ENCODE measurements around the gene NUDT21. TPM values are rescaled to one million over a fixed set of nuclear protein-coding genes. Genes with fewer than 3 reads are reported as not detected.

The NUDT21 gene
- total RNA-seq, 1 experiment from 2014 or later: 83.4 TPM

GRCh38 chr16:56424404-56424764 is 26.7 kb downstream of the NUDT21 start:
- intact Hi-C loops (cut with micrococcal nuclease): loop anchor here (10.0 kb wide), 1 partner anchor 90 kb away; no protein-coding TSS in a partner anchor
- ChIA-PET CTCF (interaction anchor here (0.6 to 0.9 kb wide), 2 partner anchors 41 to 1544 kb away, joined by 3 to 4 read pairs; no protein-coding TSS in a partner anchor), POLR2A (interaction anchor here (0.7 to 2.1 kb wide), 5 partner anchors 12 to 54 kb away, joined by 3 to 25 read pairs (median 3); partner anchors contain the start of genes NUDT21 and OGFOD1)
- BruUV-seq (replicated peaks): no TSS peak
- Mint-ChIP-seq H3K27me3 (ENCODE audit: insufficient read depth, unreplicated experiment) (no peaks in the 10 kb centered on the region), H3K4me3 (ENCODE audit: unreplicated experiment) (peak overlapping the region; percentile 91), H3K27ac (ENCODE audit: low read depth, unreplicated experiment) (peak overlapping the region; percentile 87), H3K4me1 (ENCODE audit: insufficient read depth, unreplicated experiment) (peaks cover 40% of the 10 kb centered on the region), H3K9me3 (ENCODE audit: unreplicated experiment) (no peaks in the 10 kb centered on the region), H3K36me3 (ENCODE audit: insufficient read depth, unreplicated experiment) (peaks cover 5% of the 10 kb centered on the region)
- peak; percentile 18 for DNase-seq (ENCODE audit: unreplicated experiment)
- no peak for TF ChIP-seq CTCF (IDR thresholded peaks at IDR 0.05; ENCODE audit: unreplicated experiment)

GRCh38 chr16:56423584-56424403 is 27.3 kb downstream of the NUDT21 start:
- DNase-seq (ENCODE audit: unreplicated experiment): no peak
- POLR2A ChIA-PET: interaction anchor here (0.7 to 2.1 kb wide), 5 partner anchors 11 to 54 kb away, joined by 3 to 25 read pairs (median 3); partner anchors contain the start of genes NUDT21 and OGFOD1
- BruUV-seq (replicated peaks): TSS peak; percentile 35
- peaks cover 5% of the 10 kb centered on the region for H3K36me3 Mint-ChIP-seq (ENCODE audit: insufficient read depth, unreplicated experiment)
- peaks cover 40% of the 10 kb centered on the region for H3K4me1 Mint-ChIP-seq (ENCODE audit: insufficient read depth, unreplicated experiment)
- intact Hi-C loops (cut with micrococcal nuclease): loop anchor here (10.0 kb wide), 1 partner anchor 89 kb away; no protein-coding TSS in a partner anchor
- no peak for TF ChIP-seq CTCF (IDR thresholded peaks at IDR 0.05; ENCODE audit: unreplicated experiment)
- no peaks in the 10 kb centered on the region for H3K27me3 Mint-ChIP-seq (ENCODE audit: insufficient read depth, unreplicated experiment)
- CTCF ChIA-PET: interaction anchor here (0.9 kb wide), 1 partner anchor 40 kb away, joined by 3 read pairs; no protein-coding TSS in a partner anchor
- H3K27ac Mint-ChIP-seq (ENCODE audit: low read depth, unreplicated experiment): peak overlapping the region; percentile 87
- peak overlapping the region; percentile 91 for H3K4me3 Mint-ChIP-seq (ENCODE audit: unreplicated experiment)
- no peaks in the 10 kb centered on the region for H3K9me3 Mint-ChIP-seq (ENCODE audit: unreplicated experiment)

GRCh38 chr16:56422896-56423441 is 28.2 kb downstream of the NUDT21 start:
- Mint-ChIP-seq H3K9me3 (ENCODE audit: unreplicated experiment) (no peaks in the 10 kb centered on the region), H3K27me3 (ENCODE audit: insufficient read depth, unreplicated experiment) (no peaks in the 10 kb centered on the region), H3K4me3 (ENCODE audit: unreplicated experiment) (peak overlapping the region; percentile 41), H3K4me1 (ENCODE audit: insufficient read depth, unreplicated experiment) (peaks cover 40% of the 10 kb centered on the region), H3K27ac (ENCODE audit: low read depth, unreplicated experiment) (peak overlapping the region; percentile 59), H3K36me3 (ENCODE audit: insufficient read depth, unreplicated experiment) (peaks cover 12% of the 10 kb centered on the region)
- POLR2A ChIA-PET: interaction anchor here (1.2 to 2.1 kb wide), 2 partner anchors 16 to 29 kb away, joined by 4 to 25 read pairs; partner anchors contain the start of genes NUDT21 and OGFOD1
- TF ChIP-seq CTCF (IDR thresholded peaks at IDR 0.05; ENCODE audit: unreplicated experiment): no peak
- no peak for DNase-seq (ENCODE audit: unreplicated experiment)
- CTCF ChIA-PET: no interaction called here
- BruUV-seq (replicated peaks): no TSS peak
- intact Hi-C loops (cut with micrococcal nuclease): loop anchor here (10.0 kb wide), 1 partner anchor 88 kb away; no protein-coding TSS in a partner anchor

Data from MCF 10A (cell line).